HG02973 (cell line): Measurements from ENCODE around the gene NSUN2.
"Not testable (repeated sequence)": the region's sequence is repeated elsewhere in the genome, so short reads cannot be mapped to it uniquely, and the experiment has no call there.

Source experiments
- ATAC-seq: cut with Tn5 transposase; IDR thresholded peaks from one replicate; pipeline ENCODE4 v1.9.1; 2021; ENCODE audit warnings: moderate library complexity; ENCODE audit not compliant: unreplicated experiment

The NSUN2 gene

DNA sequence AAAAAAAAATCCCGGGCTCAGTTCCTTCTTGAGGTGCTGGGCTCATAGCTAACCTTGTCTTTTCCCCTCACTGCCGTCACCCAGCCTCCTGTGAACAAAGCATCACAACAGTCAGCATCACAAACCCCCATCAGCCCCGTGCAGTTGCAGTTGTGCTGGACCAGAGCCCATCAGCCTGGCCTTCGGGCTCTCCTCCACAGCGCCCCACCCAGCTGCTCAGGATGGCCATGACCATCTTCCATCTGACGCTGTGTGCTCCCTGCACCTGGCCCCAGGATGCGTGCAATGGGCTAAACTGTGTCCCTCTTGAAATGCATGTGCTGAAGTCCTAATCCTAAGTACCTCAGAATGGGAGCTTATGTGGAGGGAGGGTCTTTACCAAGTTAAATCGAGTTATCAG is 48.1 kb downstream of the NSUN2 start:
- no peak for ATAC-seq

DNA sequence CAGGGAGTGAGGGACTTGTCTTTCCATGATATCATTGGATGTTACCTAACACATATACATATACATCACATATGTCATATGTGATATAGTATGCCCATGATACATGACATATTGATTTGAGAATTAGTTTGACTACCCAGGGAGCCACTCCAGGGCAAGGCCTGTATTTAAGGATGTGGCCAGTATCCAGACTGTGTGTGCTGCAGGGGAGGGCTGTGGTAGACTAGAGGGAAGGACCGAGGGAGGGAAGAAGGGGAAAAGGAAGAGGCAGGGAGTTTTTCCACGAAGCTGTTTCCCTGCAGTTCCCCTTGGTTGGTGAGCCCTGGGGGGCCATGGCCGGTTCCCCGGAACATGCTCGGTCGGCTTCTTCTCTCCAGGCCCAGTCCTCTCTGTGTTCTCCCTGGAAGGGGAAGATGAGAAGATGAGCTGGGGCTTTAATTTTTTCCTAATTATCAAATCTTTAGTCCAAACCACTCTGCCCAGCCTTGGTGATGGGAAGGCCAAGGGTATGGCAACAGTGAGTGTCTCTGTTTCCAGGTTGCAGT is 48.7 kb downstream of the NSUN2 start:
- ATAC-seq, result no peak

DNA sequence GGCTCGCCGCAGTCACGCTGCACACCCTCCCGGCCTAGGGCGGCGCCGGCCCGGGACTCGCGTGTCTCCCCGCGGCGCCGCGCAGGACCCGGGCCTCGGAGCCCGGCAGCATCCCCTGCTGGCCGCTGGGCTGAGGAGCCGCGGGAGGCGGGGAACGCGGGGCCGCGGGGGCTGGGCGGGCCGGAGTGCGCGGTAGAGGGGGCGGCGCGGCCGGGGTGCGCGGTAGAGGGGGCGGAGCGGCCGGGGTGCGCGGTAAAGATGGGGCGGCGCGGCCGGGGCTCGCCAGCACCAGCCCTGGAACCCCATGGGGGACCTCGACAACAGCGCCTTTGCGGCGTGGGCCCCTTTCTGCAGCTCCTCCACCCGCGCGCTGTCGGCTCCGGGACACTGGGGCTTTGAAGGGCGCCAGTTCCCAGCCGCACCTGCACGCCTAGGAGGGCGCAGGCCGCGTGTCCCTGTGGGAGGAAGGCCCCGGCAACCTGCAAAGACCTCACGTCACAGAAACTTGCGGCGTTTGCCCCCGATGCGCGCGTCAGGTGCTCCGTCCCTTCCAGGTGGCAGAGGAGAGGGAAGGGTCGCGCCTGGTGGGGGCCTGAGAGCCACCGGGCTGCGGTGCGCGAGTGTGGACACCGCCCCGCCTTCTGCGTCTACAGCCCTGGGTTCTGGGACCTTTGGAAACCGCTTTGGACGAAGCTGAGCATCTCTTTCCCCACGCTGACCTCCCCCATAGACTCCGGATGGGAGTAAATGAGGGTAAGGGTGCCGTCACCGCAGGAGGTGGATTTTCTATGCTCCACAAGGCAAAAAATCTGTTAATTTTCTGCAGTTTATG is 49.6 kb downstream of the NSUN2 start:
- no peak for ATAC-seq

DNA sequence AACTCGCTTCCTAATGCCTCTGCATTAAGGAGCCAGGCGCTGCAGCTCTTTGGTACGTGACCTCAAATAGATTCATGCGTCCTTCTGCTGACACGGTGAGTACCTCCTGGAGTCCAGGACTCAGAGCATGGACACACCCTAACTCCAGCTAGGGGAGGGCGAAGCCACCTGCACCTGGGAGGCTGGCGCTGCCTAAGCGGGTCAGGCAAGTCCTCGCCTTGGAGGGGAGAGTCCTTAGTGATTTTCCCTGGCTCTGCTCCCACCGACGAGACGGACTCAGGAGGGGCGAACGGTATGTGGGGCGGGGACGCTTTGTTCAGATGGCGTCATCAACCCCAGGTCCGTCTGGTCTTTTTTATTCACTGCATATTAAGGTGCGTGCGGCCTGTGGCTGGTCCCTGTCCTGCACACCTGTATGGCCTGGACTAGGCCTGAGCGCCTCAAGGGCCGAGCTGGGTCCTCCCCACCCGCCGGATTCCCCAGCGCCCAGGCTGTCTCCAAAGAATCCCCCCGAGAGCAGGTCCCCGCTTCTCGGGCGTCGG is 50.3 kb downstream of the NSUN2 start:
- no peak for ATAC-seq

DNA sequence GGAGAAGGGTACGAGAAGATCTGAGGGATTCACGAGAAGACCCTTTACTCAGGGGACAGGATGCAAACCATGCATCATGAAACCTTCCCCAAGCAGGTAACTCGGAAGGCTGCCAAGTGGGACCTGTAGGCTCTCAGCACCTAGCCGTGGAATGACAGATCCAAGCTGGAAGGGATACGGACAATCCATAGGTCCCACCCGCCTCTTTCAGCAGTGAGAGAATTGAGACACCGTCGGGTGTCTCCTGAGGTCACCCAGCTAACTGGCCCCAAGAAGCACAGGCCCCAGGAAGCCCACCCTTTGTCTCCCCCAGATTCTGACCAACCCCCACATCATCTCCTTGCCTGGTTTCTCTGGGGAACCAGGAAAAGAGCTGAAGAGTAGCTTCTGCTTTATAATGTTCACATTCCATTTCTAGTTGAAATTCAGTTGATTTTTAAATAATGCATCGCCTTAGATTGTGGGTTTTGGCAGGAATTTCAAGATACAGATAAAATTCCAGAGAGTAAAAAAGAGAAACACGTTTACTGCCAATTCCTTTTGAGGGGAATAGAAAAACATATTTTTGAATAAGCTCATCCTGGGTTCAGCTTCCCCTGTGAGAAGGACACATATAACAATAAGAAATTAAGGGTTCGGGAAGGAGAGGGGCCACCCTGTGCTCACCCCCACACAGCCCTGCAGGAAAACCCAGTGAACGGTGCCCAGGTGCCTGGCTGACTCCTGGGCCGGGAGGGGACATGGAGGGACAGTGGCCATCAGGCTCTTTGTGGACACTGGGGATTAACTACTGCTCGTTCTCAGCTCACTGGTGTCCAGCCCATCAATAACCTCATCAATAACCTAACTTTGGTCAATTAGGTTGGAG is 51.1 kb downstream of the NSUN2 start:
- ATAC-seq, result no peak

DNA sequence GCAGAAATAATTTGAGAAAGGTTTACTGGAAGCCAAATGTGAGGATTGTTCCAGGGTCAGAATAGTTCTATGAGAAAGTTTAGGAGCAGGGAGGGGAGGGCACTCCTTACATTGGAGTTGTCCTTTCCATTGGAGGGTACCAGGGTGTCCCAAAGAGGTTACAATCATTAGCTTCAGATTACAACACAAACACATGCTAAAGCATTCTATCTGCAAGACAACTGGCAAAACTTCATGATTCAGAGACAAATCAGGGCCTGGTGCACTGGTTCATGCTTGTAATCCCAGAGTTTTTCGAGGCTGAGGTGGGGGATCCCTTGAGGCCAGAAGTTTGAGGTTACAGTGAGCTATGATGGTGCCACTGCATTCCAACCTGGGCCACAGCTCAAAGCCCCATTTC is 51.8 kb downstream of the NSUN2 start:
- ATAC-seq, result no peak

DNA sequence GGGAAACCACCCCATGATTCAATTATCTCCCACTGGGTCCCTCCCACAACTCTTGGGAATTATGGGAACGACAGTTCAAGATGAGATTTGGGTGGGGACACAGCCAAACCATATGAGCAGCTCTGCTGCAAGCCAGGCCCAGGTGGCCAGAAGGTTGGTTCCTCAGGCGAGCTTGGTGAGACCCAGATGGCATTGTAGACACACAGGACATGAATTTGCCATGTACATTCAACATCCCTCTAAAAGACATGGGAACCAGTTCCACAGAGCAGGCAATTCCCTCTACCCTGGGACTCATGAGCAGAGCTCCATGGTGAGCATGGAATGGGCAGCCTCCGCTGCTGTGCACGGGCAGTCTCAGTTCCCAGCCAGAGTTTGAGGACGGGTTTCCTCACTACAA is 53.3 kb downstream of the NSUN2 start:
- no peak for ATAC-seq

DNA sequence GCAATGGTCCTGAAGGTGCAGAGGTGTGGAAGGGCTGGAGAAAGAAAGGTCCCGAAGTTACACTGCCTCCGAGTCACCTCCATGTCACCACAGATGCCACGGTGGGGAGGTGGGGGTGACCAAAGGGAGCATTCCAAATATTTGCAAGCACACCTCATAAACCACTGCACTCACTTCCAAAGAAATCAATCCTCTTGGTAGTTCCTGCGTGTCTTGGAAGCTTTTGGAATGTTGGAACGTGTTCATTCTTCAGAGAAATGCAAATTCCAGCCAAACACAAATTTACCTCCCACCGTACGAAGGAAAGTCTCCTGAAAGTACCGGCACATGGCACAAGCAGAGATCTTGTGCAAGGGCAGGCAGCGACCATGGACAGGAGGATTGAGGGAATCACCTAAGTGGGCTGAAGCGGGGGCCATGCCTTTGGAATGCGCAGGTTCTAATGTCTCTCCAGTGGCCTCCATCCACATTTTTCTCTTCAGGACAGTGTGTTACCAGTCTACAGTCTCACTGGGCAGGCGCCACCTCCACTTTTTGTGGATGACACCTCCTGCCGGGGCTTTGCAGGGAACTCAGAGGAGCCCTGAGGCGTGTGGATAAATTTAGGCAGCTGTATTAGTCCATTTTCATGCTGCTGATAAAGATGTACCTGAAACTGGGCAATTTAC is 54.0 kb downstream of the NSUN2 start:
- no peak for ATAC-seq

DNA sequence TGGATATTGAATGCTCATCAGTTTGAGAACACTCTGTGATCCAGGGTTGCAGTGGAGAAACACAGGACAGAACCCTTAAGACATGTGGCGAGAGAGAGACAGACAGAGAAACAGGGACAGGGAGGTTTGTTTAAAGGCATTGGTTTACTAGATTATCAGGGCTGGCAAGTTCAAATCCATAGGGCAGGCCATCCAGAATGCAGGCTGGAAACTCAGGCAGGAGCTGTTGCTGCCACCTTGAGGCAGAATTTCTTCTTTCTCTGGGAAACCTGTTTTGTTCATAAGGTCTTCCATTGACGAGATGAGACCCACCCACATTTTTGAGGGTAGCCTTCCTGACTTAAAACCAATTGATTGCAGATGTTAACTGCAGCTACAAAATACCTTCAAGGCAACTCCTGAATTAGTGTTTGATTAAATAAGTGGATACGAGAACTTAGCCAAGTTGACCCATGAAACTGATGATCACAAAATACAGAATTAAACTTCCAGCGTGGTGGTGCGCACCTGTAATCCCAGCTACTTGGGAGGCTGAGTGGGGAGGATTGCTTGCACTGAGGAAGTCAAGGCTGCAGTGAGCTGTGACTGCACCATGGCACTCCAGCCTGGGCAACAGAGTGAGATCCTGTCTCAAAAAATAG is 55.9 kb downstream of the NSUN2 start:
- ATAC-seq, result no peak

DNA sequence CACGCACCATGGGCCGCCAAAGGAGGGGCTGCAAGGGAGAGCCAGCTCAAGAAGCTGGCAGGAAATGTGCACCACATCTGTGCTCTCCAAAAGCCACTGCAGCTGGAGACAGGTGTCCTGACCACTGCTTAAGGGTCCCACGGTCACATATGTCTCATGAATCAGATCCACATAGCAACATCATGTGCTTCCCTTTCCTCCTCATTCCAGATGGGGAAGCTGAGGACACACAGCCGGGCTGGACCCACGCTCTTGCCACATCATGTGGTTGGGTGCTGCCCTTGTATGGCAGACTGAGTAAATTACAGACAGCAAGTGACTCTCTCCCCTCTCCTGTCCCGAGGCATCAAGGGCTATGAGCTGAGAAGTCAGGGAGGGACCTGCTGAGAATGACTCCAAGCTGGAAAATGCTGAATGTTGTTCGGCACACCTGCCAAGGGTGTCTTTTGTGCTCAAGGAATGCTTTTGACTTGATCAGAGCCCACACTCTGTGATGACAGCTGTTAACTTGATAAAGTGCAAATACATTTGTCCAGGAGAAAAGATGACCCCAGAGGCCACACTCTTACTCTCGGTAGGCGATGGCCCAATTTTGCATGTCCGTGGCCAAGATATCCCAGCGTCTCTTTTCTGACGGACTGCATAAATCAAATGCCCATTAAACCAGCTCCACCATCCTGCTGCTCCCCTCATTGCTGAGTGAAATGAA is 58.2 kb downstream of the NSUN2 start:
- ATAC-seq, result no peak

DNA sequence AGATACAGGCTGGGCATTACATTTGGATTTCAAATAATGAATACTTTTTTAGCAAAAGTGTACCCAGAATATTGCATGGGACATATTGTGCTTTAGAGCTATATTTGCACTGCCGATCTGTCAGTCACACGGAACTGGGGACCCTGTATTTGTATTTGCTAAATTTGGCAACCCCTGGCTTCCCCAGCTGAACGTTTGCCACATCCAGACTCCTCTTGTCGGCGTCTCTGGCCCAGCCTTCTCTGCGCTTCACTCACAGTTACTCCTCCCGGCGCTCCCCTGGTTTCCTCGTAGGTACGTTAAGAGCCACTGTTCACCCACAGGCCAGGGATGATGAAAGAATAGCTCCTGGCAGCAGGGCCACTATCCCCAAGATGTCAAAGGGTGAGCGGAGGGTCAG is 58.7 kb downstream of the NSUN2 start:
- no peak for ATAC-seq

DNA sequence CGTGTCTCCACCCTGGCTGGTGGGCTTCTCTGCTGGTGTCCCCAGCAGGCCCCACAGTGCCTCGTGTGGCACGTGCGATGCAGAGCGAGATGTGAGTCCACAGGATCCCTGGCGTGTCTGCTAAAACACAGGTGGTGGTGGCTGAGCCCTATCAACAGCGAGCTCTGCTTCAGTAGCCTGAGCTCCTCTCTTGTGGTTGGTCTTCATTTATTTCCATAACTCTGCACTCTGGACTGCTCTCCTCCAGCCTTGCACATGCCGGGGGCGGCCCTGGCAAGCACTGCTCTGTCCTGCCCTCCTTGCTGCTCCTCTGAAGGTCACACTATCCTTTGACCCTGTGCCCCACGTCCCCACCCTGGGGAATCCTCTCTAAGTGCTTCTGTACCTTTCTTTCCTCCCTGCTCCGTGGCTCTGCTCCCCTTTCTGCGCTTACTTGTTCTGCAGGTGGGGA is 59.2 kb downstream of the NSUN2 start:
- no peak for ATAC-seq

DNA sequence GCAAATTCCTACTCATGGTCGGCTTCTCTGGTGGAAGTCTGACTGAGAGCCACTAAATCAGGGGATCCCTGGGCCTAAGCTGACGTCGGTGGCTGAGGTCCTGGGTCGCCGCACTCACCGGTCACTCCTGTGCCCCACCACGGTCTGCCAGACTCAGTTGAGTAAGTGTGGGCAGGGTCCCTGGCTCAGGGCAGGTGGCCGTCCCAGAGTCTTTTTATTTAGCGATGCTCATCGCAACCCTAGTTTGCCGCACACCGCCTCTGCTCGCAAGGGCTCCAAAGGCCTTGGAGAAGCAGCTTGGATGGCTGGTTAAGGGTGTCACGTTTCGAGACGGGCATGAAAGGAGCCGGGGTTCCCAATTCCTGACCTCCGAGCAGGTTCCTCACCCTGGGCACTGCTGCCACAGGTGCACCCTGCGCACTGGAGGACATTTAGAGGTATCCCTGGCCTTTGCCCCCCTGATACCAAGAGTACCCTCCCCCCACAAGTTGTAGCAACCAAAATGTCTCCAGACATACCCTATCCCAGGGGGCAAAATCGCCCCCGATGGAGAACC is 59.9 kb downstream of the NSUN2 start:
- ATAC-seq, result no peak

DNA sequence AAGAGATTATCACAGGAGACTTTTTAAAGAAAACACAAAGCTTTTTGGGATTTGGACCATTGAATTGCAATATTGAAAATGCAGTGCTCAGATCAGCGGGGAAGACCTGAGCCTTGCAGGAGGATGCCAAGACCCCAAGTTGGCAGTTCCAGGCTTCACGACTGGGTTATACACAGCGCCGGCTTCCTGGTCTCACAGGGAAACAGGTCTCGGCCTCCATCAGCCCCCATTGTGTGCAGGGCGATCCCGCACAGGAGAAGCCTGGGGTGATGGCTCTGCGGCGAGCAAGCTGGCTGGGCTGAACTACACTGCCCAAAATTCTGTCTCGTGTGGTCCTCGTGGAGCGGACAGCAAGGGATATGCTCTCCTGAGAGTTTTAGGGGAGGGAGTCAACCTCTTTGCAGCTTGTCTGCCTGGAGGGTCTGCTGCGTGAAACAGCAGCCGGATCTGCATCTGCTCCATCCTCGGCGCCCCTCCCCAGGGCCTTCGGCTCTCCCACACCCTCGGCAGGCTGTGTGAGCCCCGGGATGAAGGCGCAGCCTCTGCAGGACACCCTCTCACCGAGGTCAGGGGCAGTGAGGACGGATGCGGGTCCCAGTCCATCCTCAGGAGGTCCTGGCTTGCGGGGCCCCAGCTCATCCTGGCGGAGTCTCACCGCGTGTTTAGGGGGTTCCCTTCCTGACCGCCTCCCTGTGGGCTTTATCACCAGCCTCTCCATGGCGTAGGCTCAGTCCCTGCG is 60.6 kb downstream of the NSUN2 start:
- no peak for ATAC-seq

DNA sequence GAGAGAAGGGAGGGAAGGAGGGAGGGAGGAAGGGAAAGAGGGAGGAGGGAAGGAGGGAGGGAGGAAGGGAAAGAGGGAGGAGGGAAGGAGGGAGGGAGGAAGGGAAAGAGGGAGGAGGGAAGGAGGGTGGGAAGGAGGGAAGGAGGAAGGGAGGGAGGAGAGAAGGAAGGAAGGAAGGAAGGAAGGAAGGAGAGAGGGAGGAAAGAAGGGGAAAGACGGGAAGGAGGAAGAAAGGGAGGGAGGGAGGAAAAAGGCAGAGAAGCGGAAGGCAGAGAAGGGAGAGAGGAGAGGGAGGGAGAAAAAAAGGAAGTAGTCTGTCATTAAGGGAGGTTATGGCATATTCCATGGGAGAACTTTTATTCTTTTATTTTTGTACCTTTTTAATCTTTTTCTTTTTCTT is 61.2 kb downstream of the NSUN2 start:
- not testable (repeated sequence) for ATAC-seq

DNA sequence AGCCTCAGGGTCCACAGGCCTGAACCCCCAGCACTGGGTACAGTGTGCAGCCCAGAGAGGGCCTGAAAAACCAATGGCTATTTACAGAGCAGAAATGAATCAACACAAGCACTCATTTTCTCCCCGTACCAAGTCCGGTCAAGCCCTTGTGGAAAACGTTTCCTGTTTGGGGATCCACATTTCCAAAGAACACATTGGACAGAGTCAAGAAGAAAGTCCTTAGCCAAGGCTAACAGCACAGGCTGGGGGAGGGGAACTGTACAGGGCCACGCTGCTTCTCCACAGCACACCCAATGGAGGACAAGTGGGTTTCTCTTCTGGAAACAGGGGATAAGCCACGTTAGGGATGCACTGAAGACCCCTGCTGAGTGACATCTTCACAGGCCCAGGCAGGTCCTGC is 62.3 kb downstream of the NSUN2 start:
- ATAC-seq, result no peak

DNA sequence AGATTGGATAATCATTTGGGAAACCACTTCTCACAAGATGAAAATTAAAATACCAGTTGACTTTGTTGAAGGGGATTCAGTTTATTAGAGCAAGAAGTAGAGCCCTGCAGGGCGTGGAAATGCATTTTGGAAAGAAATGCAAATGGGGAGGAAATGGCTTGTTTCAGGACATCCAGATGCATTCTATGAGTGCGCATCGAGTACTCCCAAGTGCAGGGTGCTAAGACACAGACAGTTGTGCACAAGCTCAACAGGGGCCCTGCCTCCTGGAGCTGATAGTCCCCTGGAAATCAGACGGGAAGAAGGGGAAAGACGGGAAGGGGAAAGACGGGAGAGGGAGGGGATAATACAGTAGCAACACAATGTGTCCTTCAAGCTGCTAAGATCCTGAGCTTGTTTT is 64.0 kb downstream of the NSUN2 start:
- ATAC-seq, result no peak

DNA sequence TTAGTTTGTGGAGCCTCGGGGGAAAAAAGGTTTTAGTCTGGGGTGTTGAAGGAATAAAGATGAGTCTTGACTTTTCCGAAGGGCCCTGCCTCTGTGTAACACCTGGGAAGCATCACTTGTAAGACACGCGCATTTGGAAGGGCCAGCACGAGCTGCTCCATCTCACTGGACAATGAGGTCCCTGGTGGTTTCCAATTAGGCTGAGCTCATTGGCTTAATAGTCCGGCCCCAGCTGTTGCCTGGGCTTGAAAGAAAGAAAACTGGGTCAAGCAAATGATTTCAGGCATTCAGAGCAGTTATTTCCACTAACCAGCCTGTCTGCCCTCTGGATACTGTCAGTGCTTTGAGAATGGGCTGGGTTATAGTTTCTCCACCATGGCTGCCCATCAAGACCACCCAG is 64.5 kb downstream of the NSUN2 start:
- ATAC-seq, result no peak

DNA sequence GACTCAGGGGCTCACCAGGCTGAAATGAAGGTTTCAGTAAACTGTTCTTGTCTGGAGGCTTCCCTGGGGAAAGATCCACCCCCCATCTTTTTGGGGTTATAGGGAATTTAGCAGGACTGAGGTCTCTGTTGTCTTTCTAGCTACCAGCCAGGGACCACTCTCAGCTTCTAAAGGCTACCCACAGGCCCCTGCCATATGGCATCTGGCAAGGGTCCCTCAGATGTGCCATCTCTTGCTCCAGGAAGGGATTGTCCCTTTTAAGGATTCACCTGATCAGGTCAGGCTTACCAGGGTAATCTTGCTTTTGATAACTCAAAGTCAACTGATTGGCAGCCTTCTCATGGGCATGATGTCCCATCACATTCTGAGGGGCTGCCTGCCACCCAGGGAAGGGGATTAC is 65.0 kb downstream of the NSUN2 start:
- no peak for ATAC-seq
